GM19351 (cell line): ENCODE results near the gene SPATA33.
A peak's percentile ranks its signal among the peaks of the same experiment; 100 is the strongest.
"Not testable (repeated sequence)": the region's sequence is repeated elsewhere in the genome, so short reads cannot be mapped to it uniquely, and the experiment has no call there.

ENCODE experiments used
- ATAC-seq: cut with Tn5 transposase; IDR thresholded peaks from one replicate; pipeline ENCODE4 v1.9.1; 2021; ENCODE audit warnings: mild to moderate bottlenecking, moderate library complexity; ENCODE audit not compliant: unreplicated experiment

Gene SPATA33

GRCh38 chr16:89691231-89691985 is 33.8 kb downstream of the SPATA33 start:
- no peak for ATAC-seq

GRCh38 chr16:89691986-89692569 is 34.4 kb downstream of the SPATA33 start:
- ATAC-seq, result no peak

- ATAC-seq, result no peak
Measured at GRCh38 chr16:89693289-89693731, 35.7 kb downstream of the SPATA33 start.

- ATAC-seq, result no peak
Measured at GRCh38 chr16:89693931-89694783, 36.5 kb downstream of the SPATA33 start.

GRCh38 chr16:89694784-89695085 is 37.1 kb downstream of the SPATA33 start:
- not testable (repeated sequence) for ATAC-seq

GRCh38 chr16:89695086-89695874 is 37.6 kb downstream of the SPATA33 start:
- no peak for ATAC-seq

GRCh38 chr16:89695875-89696669 is 38.4 kb downstream of the SPATA33 start:
- ATAC-seq, result no peak

GRCh38 chr16:89696670-89697128 is 39.1 kb downstream of the SPATA33 start:
- no peak for ATAC-seq

GRCh38 chr16:89697161-89697615 is 39.6 kb downstream of the SPATA33 start:
- no peak for ATAC-seq

GRCh38 chr16:89697616-89698331 is 40.1 kb downstream of the SPATA33 start:
- no peak for ATAC-seq

GRCh38 chr16:89698717-89699116 is 41.1 kb downstream of the SPATA33 start:
- not testable (repeated sequence) for ATAC-seq

GRCh38 chr16:89699629-89700099 is 42.0 kb downstream of the SPATA33 start:
- ATAC-seq, result not testable (repeated sequence)

- peak; percentile 49 for ATAC-seq
Measured at GRCh38 chr16:89700100-89700648, 42.5 kb downstream of the SPATA33 start.

GRCh38 chr16:89700649-89701424 is 43.2 kb downstream of the SPATA33 start:
- no peak for ATAC-seq

GRCh38 chr16:89701425-89702406 is 44.1 kb downstream of the SPATA33 start, which contains the start of gene SPATA2L:
Gene SPATA2L (minus strand): TSS chr16:89701705. CDS start chr16:89701232, 473 bp downstream.
- ATAC-seq, result peak; percentile 60

GRCh38 chr16:89704281-89704680 is 46.6 kb downstream of the SPATA33 start:
- ATAC-seq, result no peak

- no peak for ATAC-seq
Measured at GRCh38 chr16:89705006-89705405, 47.4 kb downstream of the SPATA33 start.
